ENCODE data around the gene PPME1. TPM values are rescaled to one million over a fixed set of nuclear protein-coding genes. Genes with fewer than 3 reads are reported as not detected.

Gene PPME1
- total and polyA plus RNA-seq, 9 of the 15 experiments (the other 6 are each of a cell fraction or from before 2014, with no cell fraction given): 9.8 to 81.7 (median 37.6) TPM

DNA sequence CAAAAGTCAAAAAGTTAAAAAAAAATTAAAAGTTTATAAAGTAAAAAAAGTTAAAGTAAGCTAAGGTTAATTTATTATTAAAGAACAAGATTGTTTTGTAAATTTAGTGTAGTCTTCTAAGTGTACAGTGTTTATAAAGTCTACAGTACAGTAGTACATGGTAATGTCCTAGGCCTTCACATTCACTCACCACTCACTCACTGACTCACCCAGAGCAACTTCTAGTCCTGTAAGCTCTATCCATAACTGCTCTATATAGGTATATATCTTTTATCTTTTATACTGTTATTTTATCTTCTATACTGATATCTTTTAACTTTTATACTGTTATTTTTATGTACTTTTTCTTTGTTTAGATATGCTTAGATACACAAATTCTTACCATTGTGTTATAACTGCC, 11.4 kb upstream of the PPME1 start (continued):
- TF ChIP-seq ZNF778 (CRISPR knock-in tag; IDR thresholded peaks at IDR 0.05) (no peak), CREB5 (CRISPR knock-in tag; IDR thresholded peaks at IDR 0.05) (no peak), CCNT2 (IDR thresholded peaks at IDR 0.05; ENCODE audit: borderline replicate concordance, extremely low read depth, insufficient read length, low read depth, low read length) (no peak), POLR2B (IDR thresholded peaks at IDR 0.05; ENCODE audit: low read depth, partially characterized antibody) (no peak), PRMT5 (CRISPR knock-in tag; IDR thresholded peaks at IDR 0.05) (no peak), ETV6 (IDR thresholded peaks at IDR 0.05; ENCODE audit: borderline replicate concordance in 1 of 2, low read depth in 2 of 2, low read length in 1 of 2) (no peak), ETV6 (CRISPR knock-in tag; IDR thresholded peaks at IDR 0.05; ENCODE audit: borderline replicate concordance) (no peak), PHF8 (IDR thresholded peaks at IDR 0.05; ENCODE audit: borderline replicate concordance, low read length) (no peak), KHSRP (IDR thresholded peaks at IDR 0.05) (no peak), CREBBP (IDR thresholded peaks at IDR 0.05; ENCODE audit: low read depth, low read length) (no peak), NFE2 (IDR thresholded peaks at IDR 0.05; ENCODE audit: low read depth) (no peak)
- TF ChIP-seq, protein P1, sequence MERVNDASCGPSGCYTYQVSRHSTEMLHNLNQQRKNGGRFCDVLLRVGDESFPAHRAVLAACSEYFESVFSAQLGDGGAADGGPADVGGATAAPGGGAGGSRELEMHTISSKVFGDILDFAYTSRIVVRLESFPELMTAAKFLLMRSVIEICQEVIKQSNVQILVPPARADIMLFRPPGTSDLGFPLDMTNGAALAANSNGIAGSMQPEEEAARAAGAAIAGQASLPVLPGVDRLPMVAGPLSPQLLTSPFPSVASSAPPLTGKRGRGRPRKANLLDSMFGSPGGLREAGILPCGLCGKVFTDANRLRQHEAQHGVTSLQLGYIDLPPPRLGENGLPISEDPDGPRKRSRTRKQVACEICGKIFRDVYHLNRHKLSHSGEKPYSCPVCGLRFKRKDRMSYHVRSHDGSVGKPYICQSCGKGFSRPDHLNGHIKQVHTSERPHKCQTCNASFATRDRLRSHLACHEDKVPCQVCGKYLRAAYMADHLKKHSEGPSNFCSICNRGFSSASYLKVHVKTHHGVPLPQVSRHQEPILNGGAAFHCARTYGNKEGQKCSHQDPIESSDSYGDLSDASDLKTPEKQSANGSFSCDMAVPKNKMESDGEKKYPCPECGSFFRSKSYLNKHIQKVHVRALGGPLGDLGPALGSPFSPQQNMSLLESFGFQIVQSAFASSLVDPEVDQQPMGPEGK (CRISPR knock-in tag; IDR thresholded peaks at IDR 0.05; ENCODE audit: borderline replicate concordance): no peak
- TF ChIP-seq, protein P2, sequence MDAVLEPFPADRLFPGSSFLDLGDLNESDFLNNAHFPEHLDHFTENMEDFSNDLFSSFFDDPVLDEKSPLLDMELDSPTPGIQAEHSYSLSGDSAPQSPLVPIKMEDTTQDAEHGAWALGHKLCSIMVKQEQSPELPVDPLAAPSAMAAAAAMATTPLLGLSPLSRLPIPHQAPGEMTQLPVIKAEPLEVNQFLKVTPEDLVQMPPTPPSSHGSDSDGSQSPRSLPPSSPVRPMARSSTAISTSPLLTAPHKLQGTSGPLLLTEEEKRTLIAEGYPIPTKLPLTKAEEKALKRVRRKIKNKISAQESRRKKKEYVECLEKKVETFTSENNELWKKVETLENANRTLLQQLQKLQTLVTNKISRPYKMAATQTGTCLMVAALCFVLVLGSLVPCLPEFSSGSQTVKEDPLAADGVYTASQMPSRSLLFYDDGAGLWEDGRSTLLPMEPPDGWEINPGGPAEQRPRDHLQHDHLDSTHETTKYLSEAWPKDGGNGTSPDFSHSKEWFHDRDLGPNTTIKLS (IDR thresholded peaks at IDR 0.05; ENCODE audit: borderline replicate concordance, low read depth): no peak
